PC-9 (cell line): ENCODE measurements around the gene CST4. TPM values are rescaled to one million over a fixed set of nuclear protein-coding genes. Genes with fewer than 3 reads are reported as not detected.

Experiments
- BruUV-seq: library from RNA; stranded (reverse); fragments of 400-500 nt; replicated peaks from 2 replicates; lab custom pipeline; 2021; lab: Mats Ljungman, UMichigan
- CTCF ChIA-PET: fragments of 300-600 bp; sonication (Branson Sonifier 250); formaldehyde crosslinking; loops from one replicate; lab custom pipeline; 2022; ENCODE audit warnings: antibody characterized with exemption; lab: Charles Lee
- POLR2A ChIA-PET: fragments of 300-600 bp; sonication (Branson Sonifier 250); formaldehyde crosslinking; loops from one replicate; lab custom pipeline; 2022; ENCODE audit warnings: antibody characterized with exemption; ENCODE audit not compliant: unreplicated experiment; lab: Charles Lee
- DNase-seq, 2 experiments: peaks; one replicate each; pipeline versions ENCODE4 v3.0.0 to v3.0.0-alpha.2; 2015 to 2022; ENCODE audit warnings: mixed read lengths in 1 of 2
- H2AFZ ChIP-seq: fragments of 200-600 bp; sonication (generic); 2 replicates; pipeline ENCODE4 v1.8.1; 2017; ENCODE audit warnings: antibody characterized with exemption
- H3F3A ChIP-seq: fragments of 200-600 bp; sonication (generic); 2 replicates; pipeline ENCODE4 v1.8.1; 2017; ENCODE audit warnings: antibody characterized with exemption, mild to moderate bottlenecking, low read depth; ENCODE audit not compliant: insufficient read depth
- H3K27ac ChIP-seq: fragments of 200-600 bp; sonication (generic); 2 replicates; pipeline ENCODE4 v1.6.1; 2016; ENCODE audit warnings: mixed run types
- H3K27me3 ChIP-seq: fragments of 200-600 bp; sonication (generic); 2 replicates; pipeline ENCODE4 v1.6.1; 2016; ENCODE audit warnings: low read depth, mixed run types; ENCODE audit not compliant: insufficient read depth
- H3K36me3 ChIP-seq: fragments of 200-600 bp; sonication (generic); 2 replicates; pipeline ENCODE4 v1.6.1; 2016; ENCODE audit warnings: low read depth, mixed run types
- H3K4me1 ChIP-seq: fragments of 200-600 bp; sonication (generic); replicated peaks from 2 replicates; pipeline ENCODE4 v1.6.1; 2016; ENCODE audit warnings: mixed run types; ENCODE audit not compliant: insufficient read depth
- H3K4me2 ChIP-seq: fragments of 200-600 bp; sonication (generic); 2 replicates; pipeline ENCODE4 v1.6.1; 2017; ENCODE audit warnings: mixed run types
- H3K4me3 ChIP-seq: fragments of 200-600 bp; sonication (generic); 2 replicates; pipeline ENCODE4 v1.6.1; 2016; ENCODE audit warnings: mixed run types
- H3K79me2 ChIP-seq: fragments of 200-600 bp; sonication (generic); 2 replicates; pipeline ENCODE4 v1.6.1; 2017; ENCODE audit warnings: low read depth, mixed run types
- H3K9me2 ChIP-seq: fragments of 200-600 bp; sonication (generic); 2 replicates; pipeline ENCODE4 v1.8.1; 2017; ENCODE audit warnings: mild to moderate bottlenecking; ENCODE audit not compliant: insufficient read depth
- H3K9me3 ChIP-seq: fragments of 200-600 bp; sonication (generic); 2 replicates; pipeline ENCODE4 v1.8.1; 2016; ENCODE audit warnings: low read depth; ENCODE audit not compliant: insufficient read depth
- H4K20me1 ChIP-seq: fragments of 200-600 bp; sonication (generic); 2 replicates; pipeline ENCODE4 v1.8.1; 2017; ENCODE audit not compliant: insufficient read depth
- EZH2 ChIP-seq: fragments of 200-600 bp; sonication (generic); IDR thresholded peaks from 2 replicates; pipeline ENCODE4 v1.8.0; 2017; ENCODE audit warnings: antibody characterized with exemption, low read depth
- intact Hi-C: fragments of 100-400 bp; cut with micrococcal nuclease; formaldehyde crosslinking; loops from one replicate; pipeline ENCODE4 v1.10.0; 2022; ENCODE audit not compliant: unreplicated experiment
- total RNA-seq: library from RNA; stranded (reverse); gene quantifications from 2 replicates; pipeline ENCODE4 v1.2.3, GENCODE V29; 2021
- TF ChIP-seq, protein P1 (sequence below): fragments of 200-600 bp; sonication (generic); conservative IDR thresholded peaks from 2 replicates; pipeline ENCODE4 v1.6.1; 2017; ENCODE audit warnings: mixed run types, antibody characterized with exemption, mild to moderate bottlenecking, moderate library complexity

CST4 gene
- total RNA-seq, 1 experiment from 2014 or later = not detected

DNA sequence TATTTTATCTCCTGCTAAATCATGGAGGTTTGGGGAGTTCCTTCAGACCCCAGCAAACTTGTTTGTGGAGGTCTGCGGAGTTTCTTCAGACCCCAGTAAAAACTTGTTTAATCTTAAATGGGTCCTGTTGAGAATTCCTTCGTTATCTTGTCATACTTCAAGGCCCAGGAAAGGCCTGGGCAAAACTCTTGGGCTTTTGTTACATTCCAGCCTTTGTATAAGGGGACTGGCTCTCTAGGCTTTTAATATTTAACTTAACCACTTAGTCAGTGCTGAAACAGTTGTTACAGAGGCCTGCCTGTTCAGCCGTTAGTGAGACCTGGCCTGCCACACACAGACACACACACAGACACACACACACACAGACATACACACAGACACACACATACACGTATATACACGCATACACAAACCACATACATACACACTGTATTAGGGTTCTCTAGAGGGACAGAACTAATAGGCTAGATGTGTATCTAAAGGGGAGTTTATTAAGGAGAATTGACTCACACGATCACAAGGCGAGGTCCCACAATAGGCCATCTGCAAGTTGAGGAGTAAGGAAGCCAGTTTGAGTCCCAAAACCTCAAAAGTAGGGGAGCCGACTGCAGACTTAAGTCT, 29.7 kb downstream of the CST4 start:
- H3K4me1 ChIP-seq = no peaks in the 10 kb centered on the region
- intact Hi-C loops = no loop called here
- no peak overlapping the region for H2AFZ ChIP-seq
- no peaks in the 10 kb centered on the region for H3K9me3 ChIP-seq
- CTCF ChIA-PET = no interaction called here
- no peaks in the 10 kb centered on the region for H4K20me1 ChIP-seq
- H3K27me3 ChIP-seq = no peaks in the 10 kb centered on the region
- no TSS peak for BruUV-seq
- no peak overlapping the region for H3K4me3 ChIP-seq
- H3K4me2 ChIP-seq = no peak overlapping the region
- DNase-seq = no peak
- no peak overlapping the region for H3K27ac ChIP-seq
- no peaks in the 10 kb centered on the region for H3K79me2 ChIP-seq
- H3F3A ChIP-seq = no peaks in the 10 kb centered on the region; the same call in 1 of the 2 replicates
- 0 out of 2 replicates have a peak, but pooled peaks cover 4% of the 10 kb centered on the region for H3K9me2 ChIP-seq
- TF ChIP-seq EZH2 = no peak
- TF ChIP-seq, protein P1, sequence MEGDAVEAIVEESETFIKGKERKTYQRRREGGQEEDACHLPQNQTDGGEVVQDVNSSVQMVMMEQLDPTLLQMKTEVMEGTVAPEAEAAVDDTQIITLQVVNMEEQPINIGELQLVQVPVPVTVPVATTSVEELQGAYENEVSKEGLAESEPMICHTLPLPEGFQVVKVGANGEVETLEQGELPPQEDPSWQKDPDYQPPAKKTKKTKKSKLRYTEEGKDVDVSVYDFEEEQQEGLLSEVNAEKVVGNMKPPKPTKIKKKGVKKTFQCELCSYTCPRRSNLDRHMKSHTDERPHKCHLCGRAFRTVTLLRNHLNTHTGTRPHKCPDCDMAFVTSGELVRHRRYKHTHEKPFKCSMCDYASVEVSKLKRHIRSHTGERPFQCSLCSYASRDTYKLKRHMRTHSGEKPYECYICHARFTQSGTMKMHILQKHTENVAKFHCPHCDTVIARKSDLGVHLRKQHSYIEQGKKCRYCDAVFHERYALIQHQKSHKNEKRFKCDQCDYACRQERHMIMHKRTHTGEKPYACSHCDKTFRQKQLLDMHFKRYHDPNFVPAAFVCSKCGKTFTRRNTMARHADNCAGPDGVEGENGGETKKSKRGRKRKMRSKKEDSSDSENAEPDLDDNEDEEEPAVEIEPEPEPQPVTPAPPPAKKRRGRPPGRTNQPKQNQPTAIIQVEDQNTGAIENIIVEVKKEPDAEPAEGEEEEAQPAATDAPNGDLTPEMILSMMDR = no peak
- POLR2A ChIA-PET = no interaction called here
- H3K36me3 ChIP-seq = no peaks in the 10 kb centered on the region

DNA sequence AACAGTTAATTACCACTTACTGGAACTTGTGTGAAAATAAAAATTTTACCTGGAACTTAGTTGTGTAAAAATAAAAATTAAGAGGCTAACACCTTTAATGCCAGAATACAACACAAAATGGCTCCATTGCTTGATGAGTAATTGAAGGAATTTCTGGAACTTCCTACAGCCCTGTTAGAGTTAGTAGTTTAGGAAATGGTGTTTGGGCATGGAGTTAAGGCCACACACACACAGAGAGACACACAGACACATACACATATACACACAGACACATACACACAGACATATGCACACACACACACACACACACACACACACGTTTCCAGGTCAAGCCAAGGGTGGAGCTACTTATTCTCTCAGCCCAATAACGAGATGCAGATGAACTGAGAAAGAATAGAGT, 30.5 kb downstream of the CST4 start:
- no peak overlapping the region for H3K4me3 ChIP-seq
- no peak overlapping the region for H3K4me2 ChIP-seq
- H3K4me1 ChIP-seq = no peaks in the 10 kb centered on the region
- H3K9me3 ChIP-seq = no peaks in the 10 kb centered on the region
- no peak overlapping the region for H3K27ac ChIP-seq
- no peak overlapping the region for H2AFZ ChIP-seq
- intact Hi-C loops = no loop called here
- no peaks in the 10 kb centered on the region; the same call in 1 of the 2 replicates for H3F3A ChIP-seq
- H3K27me3 ChIP-seq = no peaks in the 10 kb centered on the region
- ChIA-PET CTCF (no interaction called here), POLR2A (no interaction called here)
- no peaks in the 10 kb centered on the region for H3K36me3 ChIP-seq
- BruUV-seq = no TSS peak
- 0 out of 2 replicates have a peak, but pooled peaks cover 4% of the 10 kb centered on the region for H3K9me2 ChIP-seq
- DNase-seq = no peak
- no peaks in the 10 kb centered on the region for H4K20me1 ChIP-seq
- H3K79me2 ChIP-seq = no peaks in the 10 kb centered on the region
- no peak for TF ChIP-seq EZH2
- TF ChIP-seq, protein P1 = no peak

DNA sequence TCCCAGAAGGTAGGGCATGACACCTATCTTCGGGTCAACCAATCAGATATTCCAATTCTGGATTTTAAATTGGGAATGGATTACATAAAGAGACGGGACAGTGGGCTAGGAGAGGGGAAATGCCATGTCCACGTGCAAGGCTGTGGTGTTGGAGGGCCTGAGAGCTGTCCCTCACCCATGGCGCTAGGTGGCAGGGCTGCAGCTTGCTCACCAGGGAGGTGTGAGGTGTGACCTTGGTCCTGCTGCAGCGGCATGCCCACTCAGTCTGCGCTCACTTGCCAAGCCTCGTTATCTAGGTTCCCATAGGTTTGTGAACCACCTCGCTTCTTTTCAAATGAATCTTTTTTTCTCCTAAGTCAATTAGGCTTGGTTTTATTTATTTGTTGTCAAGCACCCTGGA, 31.6 kb downstream of the CST4 start:
- no peaks in the 10 kb centered on the region; the same call in 1 of the 2 replicates for H3F3A ChIP-seq
- H3K4me1 ChIP-seq = no peaks in the 10 kb centered on the region
- H3K9me2 ChIP-seq = 0 out of 2 replicates have a peak, but pooled peaks cover 4% of the 10 kb centered on the region
- DNase-seq = no peak
- no peak overlapping the region for H2AFZ ChIP-seq
- no peak overlapping the region for H3K4me2 ChIP-seq
- H3K27me3 ChIP-seq = no peaks in the 10 kb centered on the region
- intact Hi-C loops = no loop called here
- H3K79me2 ChIP-seq = no peaks in the 10 kb centered on the region
- ChIA-PET CTCF (no interaction called here), POLR2A (no interaction called here)
- no peaks in the 10 kb centered on the region for H3K36me3 ChIP-seq
- BruUV-seq = no TSS peak
- no peaks in the 10 kb centered on the region for H4K20me1 ChIP-seq
- no peak overlapping the region for H3K4me3 ChIP-seq
- no peak overlapping the region for H3K27ac ChIP-seq
- TF ChIP-seq, protein P1 = no peak
- no peak for TF ChIP-seq EZH2
- no peaks in the 10 kb centered on the region for H3K9me3 ChIP-seq
